Endothelial cell of umbilical vein (primary cell): ENCODE measurements around the gene ODAD4.

ENCODE experiments used
- MYC ChIP-seq: IDR thresholded peaks from one replicate; pipeline ENCODE4 v1.6.1; 2011; ENCODE audit warnings: mild to moderate bottlenecking, low read depth, low read length
- POLR2A ChIP-seq: IDR thresholded peaks from 2 replicates; pipeline ENCODE4 v1.6.1; 2012; ENCODE audit warnings: low read depth, mild to moderate bottlenecking, control low read depth, low read length
- POLR2AphosphoS5 ChIP-seq: IDR thresholded peaks from 2 replicates; pipeline ENCODE4 v1.6.1; 2012; ENCODE audit warnings: low read depth, mild to moderate bottlenecking, control low read depth, low read length, moderate library complexity; ENCODE audit not compliant: insufficient read depth
- TF ChIP-seq, protein P1 (sequence below), 2 donors: IDR thresholded peaks; 1 replicate in 1 of 2; 2 replicates in 1 of 2; pipeline ENCODE4 v1.5.1; 2011; ENCODE audit warnings: low read length in 2 of 2, mild to moderate bottlenecking in 2 of 2, moderate library complexity in 2 of 2, control low read depth in 1 of 2, inconsistent platforms in 1 of 2, low read depth in 1 of 2; ENCODE audit not compliant: insufficient read depth in 1 of 2; ENCODE audit errors: extremely low read depth in 1 of 2
- TF ChIP-seq, protein P2 (sequence below): IDR thresholded peaks from 2 replicates; pipeline ENCODE4 v1.6.1; 2011; ENCODE audit not compliant: insufficient read depth, insufficient read length

DNA sequence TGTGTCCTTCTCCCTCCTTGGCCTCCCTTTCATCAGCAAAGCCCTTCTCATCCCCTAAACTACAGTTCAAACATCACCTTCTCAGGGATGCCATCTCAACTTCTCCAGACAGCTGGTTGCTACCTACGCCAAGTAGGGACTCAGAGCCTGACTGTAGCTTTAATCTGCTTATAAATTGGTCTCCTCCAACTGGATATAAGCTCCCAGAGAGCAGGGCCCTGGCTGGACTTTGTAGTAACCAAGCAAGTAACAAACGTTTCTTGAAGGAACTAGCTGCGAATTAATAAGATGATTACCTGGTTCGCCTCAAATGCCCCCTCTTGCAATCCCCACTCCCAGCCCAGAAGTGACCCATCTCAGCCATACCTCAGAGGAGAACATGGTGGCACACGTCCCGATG is 47.7 kb upstream of the ODAD4 start:
- TF ChIP-seq, protein P1, sequence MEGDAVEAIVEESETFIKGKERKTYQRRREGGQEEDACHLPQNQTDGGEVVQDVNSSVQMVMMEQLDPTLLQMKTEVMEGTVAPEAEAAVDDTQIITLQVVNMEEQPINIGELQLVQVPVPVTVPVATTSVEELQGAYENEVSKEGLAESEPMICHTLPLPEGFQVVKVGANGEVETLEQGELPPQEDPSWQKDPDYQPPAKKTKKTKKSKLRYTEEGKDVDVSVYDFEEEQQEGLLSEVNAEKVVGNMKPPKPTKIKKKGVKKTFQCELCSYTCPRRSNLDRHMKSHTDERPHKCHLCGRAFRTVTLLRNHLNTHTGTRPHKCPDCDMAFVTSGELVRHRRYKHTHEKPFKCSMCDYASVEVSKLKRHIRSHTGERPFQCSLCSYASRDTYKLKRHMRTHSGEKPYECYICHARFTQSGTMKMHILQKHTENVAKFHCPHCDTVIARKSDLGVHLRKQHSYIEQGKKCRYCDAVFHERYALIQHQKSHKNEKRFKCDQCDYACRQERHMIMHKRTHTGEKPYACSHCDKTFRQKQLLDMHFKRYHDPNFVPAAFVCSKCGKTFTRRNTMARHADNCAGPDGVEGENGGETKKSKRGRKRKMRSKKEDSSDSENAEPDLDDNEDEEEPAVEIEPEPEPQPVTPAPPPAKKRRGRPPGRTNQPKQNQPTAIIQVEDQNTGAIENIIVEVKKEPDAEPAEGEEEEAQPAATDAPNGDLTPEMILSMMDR (IDR thresholded peaks at IDR 0.05; ENCODE audit: extremely low read depth in 1 of 2, insufficient read depth in 1 of 2, low read depth in 1 of 2, low read length in 2 of 2), result no peak
- no peak for TF ChIP-seq POLR2A
- no peak for TF ChIP-seq MYC
- TF ChIP-seq, protein P2, sequence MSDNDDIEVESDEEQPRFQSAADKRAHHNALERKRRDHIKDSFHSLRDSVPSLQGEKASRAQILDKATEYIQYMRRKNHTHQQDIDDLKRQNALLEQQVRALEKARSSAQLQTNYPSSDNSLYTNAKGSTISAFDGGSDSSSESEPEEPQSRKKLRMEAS, result no peak
- no peak for TF ChIP-seq POLR2AphosphoS5
